HG03571 (cell line): ENCODE data around the gene COL26A1.

Experiments used
- ATAC-seq: cut with Tn5 transposase; IDR thresholded peaks from one replicate; pipeline ENCODE4 v1.9.1; 2021; ENCODE audit not compliant: unreplicated experiment

The COL26A1 gene

GRCh38 chr7:101370836-101371235, 8.2 kb downstream of the COL26A1 start:
- ATAC-seq = no peak

GRCh38 chr7:101373812-101374614, 11.3 kb downstream of the COL26A1 start:
- ATAC-seq = no peak

DNA sequence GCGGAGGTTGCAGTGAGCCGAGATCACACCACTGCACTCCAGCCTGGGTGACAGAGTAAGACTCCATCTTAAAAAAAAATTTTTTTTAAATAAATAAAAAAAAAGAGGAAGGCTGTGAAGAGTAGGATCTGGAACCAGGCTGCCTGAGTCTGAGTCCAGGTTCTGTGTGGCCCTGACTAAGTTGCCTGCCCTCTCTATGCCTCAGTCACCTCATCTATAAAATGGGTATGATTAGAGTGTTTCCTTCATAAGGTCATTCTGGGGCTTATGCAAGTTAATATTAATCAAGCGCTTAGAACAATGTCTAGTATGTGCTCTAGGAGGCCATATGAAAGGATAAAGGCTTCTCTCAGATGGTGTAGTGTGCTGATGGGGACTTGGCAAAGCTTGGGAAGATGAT, 12.3 kb downstream of the COL26A1 start:
- ATAC-seq = no peak

- ATAC-seq = no peak
Measured at GRCh38 chr7:101376601-101377000, 13.9 kb downstream of the COL26A1 start.

- ATAC-seq = no peak
Measured at GRCh38 chr7:101377189-101377736, 14.6 kb downstream of the COL26A1 start.

DNA sequence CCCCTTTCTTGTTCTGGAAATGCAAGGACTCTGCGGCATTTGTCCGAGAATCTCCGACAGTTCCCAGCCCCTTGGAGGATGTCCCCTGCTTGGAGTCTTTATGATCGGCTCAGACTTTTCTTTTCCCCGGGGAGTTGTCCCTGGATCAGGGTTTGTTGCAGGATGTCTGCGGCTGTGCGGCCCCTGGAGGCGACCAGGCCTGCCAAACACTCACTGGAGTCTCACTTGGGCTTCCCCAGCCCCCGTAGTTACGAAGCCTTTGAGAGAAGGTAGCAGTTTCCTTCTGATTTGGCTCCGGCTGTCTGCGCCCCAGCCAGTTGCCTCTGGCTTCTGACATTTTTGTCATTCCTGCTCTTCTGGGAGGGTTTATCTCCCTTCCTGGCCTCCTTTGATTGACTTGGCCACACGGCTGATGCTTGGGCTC, 16.1 kb downstream of the COL26A1 start:
- ATAC-seq = no peak

DNA sequence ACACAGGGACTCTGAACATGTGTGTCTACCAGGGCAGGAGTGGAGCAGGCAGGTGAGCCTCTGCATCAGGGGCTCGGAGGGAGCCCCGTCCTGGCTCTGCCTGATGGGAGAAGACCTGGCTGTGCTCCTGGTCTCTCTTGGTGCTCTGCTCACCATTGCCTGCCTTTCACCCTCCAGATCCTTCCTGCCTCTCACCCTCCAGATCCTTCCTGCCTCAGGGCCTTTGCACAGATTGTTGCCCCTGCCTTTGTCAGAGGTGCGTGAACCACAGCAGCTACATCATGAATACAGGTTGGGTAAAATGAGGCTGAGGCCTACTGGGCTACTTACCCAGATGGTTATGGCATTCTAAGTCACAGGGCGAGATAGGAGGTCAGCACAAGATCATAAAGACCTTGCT, 16.6 kb downstream of the COL26A1 start:
- ATAC-seq = no peak

- ATAC-seq = no peak
Measured at GRCh38 chr7:101381549-101382111, 19.0 kb downstream of the COL26A1 start.

- ATAC-seq = no peak
Measured at GRCh38 chr7:101382937-101383336, 20.3 kb downstream of the COL26A1 start.

DNA sequence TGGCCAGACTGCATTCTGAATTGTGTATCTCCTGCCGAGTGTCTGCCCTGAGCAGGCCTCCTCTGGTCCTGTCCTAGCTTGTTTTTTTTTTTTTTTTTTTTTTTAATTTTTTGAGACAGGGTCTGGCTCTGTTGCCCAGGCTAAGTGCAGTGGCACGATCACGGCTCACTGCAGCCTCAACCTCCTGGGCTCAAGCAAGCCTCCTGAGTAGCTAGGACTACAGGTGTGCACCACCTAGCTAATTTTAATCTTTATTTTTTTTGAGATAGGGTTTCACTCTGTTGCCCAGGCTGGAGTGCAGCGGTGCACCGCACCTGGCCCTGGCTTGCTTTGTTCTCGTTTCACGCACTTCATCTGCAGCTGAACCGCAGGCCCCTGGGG, 23.5 kb downstream of the COL26A1 start:
- no peak for ATAC-seq

DNA sequence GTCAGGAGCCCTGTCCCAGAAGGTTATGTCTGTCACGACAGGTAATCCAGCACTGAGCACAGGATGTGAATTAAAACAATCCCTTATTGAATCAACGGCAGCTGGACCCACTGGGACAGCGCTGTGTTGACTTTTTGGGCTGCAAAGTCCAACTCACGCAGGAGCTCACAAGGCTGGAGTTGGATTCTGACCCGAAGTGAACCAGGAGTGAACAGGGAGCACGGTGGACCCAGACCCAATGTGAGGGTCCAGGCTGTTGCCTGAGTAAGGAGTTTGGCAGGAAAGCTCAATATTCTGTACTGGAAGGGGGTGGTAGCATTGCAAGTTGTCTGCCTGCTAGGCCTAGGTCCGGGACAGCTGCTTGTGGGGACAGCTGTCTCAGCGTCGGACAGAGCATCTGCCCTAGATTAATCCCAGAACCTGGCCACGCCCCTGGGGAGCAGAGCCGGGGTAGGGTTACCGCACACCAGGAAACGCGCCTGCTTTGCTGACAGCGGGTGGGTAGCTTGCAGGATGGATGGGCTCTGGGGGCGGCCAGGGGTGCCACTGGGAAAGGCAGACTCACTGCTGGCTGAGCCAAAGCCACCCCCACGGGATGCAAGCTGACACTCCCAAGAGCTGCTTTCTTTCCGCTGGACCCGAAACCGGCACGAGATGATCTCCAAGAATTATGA, 24.0 kb downstream of the COL26A1 start:
- no peak for ATAC-seq

GRCh38 chr7:101390901-101391301, 28.2 kb downstream of the COL26A1 start:
- peak; percentile 88 for ATAC-seq

DNA sequence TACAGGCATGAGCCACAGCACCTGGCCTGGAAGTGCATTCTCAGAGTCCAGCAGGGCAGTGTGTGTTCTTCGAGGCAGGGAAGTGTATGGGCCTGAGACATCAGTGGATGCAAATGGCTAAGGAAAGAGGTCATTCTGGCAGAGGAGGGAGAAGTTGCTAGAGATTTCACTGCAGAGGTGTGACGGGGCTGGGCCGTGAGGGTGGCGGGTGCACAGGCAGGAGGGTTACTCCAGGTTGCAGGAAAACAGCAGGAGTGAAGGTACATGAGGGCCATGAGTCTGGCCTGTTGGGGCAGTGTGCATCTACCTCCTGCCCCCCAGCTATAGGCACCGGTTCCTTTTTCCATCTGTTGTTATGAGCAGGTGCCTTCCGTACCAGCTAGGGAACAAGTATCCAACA, 29.3 kb downstream of the COL26A1 start:
- ATAC-seq = no peak

DNA sequence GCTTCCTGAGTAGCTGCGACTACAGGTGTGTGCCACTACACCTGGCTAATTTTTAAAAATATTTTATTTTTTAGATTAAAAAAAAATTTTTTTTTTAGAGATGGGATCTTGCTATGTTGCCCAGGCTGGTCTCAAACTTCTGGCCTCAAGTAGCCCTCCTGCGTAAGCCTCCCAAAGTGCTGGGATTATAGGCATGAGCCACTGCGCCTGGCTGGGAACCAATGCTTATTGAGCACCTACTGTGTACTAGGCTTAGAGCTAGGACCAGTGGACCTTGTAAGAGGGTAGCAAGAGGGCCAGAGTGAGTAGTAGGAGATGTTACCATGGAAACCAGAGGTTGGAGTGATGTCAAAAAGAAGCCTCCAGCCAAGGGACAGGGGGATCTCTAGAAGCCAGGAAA, 31.2 kb downstream of the COL26A1 start:
- no peak for ATAC-seq

DNA sequence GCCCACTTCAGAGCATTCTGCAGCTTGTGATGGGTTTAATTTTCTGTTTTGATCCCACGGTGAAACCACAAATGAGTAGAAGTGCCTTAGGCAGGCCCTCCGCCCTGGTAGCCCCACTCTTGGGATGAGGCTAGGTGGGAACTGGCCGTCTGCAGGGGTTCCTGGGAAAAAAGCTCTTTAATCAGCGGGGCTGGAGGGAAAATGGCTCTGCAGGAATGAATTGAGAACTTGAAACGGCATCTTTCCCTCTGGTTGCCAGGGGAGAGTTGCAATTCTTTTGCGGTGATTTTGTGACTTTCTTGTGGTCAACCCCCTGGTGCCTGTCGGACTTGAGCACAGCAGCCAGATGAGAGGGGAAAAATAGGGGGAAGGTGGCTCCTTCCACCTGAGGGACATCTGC, 32.7 kb downstream of the COL26A1 start:
- ATAC-seq = no peak

DNA sequence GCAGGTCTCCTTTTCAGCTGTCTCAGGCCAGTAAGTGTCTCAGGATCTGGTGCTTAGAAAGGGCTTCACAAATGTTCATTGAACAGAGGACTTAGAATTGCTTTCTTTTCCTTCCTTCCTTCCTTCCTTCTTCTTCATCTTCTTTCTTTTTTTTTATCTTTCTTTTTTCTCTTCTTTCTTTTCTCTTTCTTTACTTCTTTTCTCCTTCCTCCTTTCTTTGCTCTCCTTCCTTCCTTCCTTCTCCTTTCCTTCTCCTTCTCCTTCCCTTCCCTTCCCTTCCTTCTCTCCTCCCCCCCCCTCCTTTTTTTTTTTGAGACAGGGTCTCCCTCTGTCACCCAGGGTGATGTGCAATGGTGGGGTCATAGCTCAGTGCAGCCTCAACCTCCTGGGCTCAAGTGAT, 34.6 kb downstream of the COL26A1 start:
- no peak for ATAC-seq

GRCh38 chr7:101397770-101398324, 35.2 kb downstream of the COL26A1 start:
- no peak for ATAC-seq

- ATAC-seq = no peak
Measured at GRCh38 chr7:101398396-101399289, 36.0 kb downstream of the COL26A1 start.

GRCh38 chr7:101399759-101400158, 37.1 kb downstream of the COL26A1 start:
- no peak for ATAC-seq

DNA sequence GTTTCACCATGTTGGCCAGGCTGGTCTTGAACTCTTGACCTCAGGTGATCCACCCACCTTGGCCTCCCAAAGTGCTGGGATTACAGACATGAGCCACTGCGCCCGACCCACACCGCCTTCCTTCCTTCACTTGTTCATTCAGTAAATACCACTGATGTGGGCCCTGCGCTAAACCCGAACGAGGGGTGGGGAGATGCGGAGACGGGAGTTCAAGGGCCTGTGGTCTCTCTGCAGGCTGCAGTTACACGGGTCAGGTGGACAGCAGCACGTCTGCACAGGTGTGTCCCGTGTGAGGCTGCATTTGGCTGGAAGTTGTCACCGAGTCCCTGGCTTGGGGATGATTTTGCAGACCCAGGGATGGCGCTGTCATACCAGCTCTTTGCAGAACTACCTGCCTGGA, 38.1 kb downstream of the COL26A1 start:
- ATAC-seq = no peak
